Lung (tissue), 12 donors: ENCODE results near the gene TNFRSF8. TPM values are rescaled to one million over a fixed set of nuclear protein-coding genes. Genes with fewer than 3 reads are reported as not detected.

Experiments
- ATAC-seq: fragments of 200-7000 bp; cut with Tn5 transposase; one replicate; pipeline ENCODE4 v1.9.1; 2020; ENCODE audit warnings: moderate number of reproducible peaks; ENCODE audit not compliant: insufficient read depth, low FRiP score
- DNase-seq, 3 donors: peaks; one replicate each; pipeline ENCODE4 v3.0.0-alpha.2; 2013 to 2017
- H3K27ac ChIP-seq, 2 donors: one replicate each; pipeline ENCODE4 v1.5.1; 2013; ENCODE audit warnings: mild to moderate bottlenecking in 2 of 2, moderate library complexity in 2 of 2, control low read depth in 1 of 2, inconsistent platforms in 1 of 2, low read depth in 1 of 2, low read length in 1 of 2
- H3K27me3 ChIP-seq, 3 donors: one replicate each; pipeline ENCODE4 v1.5.1; 2013; ENCODE audit warnings: low read length in 2 of 3; ENCODE audit not compliant: control insufficient read depth in 3 of 3, insufficient read depth in 3 of 3
- H3K36me3 ChIP-seq, 4 donors: one replicate each; pipeline ENCODE4 v1.5.1; 2013; ENCODE audit warnings: low read length in 4 of 4, mild to moderate bottlenecking in 1 of 4, moderate library complexity in 1 of 4; ENCODE audit not compliant: control insufficient read depth in 4 of 4, insufficient read depth in 4 of 4
- H3K4me1 ChIP-seq, 5 donors: one replicate each; pipeline ENCODE4 v1.5.1; 2013; ENCODE audit warnings: low read length in 5 of 5, mild to moderate bottlenecking in 2 of 5, moderate library complexity in 1 of 5; ENCODE audit not compliant: control insufficient read depth in 5 of 5, insufficient read depth in 5 of 5
- H3K4me3 ChIP-seq: one replicate; pipeline ENCODE4 v1.5.1; 2013; ENCODE audit warnings: mild to moderate bottlenecking, control low read depth, moderate library complexity
- H3K9ac ChIP-seq, 2 donors: one replicate each; pipeline ENCODE4 v1.5.1; 2013; ENCODE audit warnings: low read length in 2 of 2, control low read depth in 1 of 2; ENCODE audit not compliant: insufficient read depth in 1 of 2
- H3K9me3 ChIP-seq, 4 donors: one replicate each; pipeline ENCODE4 v1.5.1; 2013; ENCODE audit warnings: low read length in 3 of 4, mild to moderate bottlenecking in 1 of 4, moderate library complexity in 1 of 4; ENCODE audit not compliant: control insufficient read depth in 4 of 4, insufficient read depth in 3 of 4
- WGBS, 2 donors: extraction: QIAGEN DNeasy Blood & Tissue Kit; methylation state at CpG; one replicate each; pipeline ENCODE4 v1.1.7; 2013; 5-methylcytosine and 5-hydroxymethylcytosine counted together
- polyA plus RNA-seq, 2 donors: library from polyadenylated mRNA; stranded (reverse); fragments of 200-250 nt; gene quantifications; one replicate each; pipeline ENCODE4 v1.2.1, GENCODE V29; 2013
- total RNA-seq, 2 donors: library from RNA; depleted of rRNA in 1 of 2; stranded (reverse); fragments of >200 nt in 1 of 2; gene quantifications; one replicate each; pipeline ENCODE4 v1.2.1, GENCODE V29; 2014 to 2021
- TF ChIP-seq, protein P1 (sequence below): IDR thresholded peaks from 2 replicates; pipeline ENCODE4 v1.5.1; 2012; ENCODE audit warnings: mild to moderate bottlenecking; ENCODE audit errors: control extremely low read depth, extremely low read depth
- donor health status: control.
- donor health status: control.
- donor health status: Bipolar disorder and iron deficiency.
- donor health status: healthy.
- donor health status: DM: yes; HTN: yes; CAD: no.

Gene TNFRSF8
- total and polyA plus RNA-seq, 4 donors, result 1.6 to 5.3 (median 2.1) TPM

DNA sequence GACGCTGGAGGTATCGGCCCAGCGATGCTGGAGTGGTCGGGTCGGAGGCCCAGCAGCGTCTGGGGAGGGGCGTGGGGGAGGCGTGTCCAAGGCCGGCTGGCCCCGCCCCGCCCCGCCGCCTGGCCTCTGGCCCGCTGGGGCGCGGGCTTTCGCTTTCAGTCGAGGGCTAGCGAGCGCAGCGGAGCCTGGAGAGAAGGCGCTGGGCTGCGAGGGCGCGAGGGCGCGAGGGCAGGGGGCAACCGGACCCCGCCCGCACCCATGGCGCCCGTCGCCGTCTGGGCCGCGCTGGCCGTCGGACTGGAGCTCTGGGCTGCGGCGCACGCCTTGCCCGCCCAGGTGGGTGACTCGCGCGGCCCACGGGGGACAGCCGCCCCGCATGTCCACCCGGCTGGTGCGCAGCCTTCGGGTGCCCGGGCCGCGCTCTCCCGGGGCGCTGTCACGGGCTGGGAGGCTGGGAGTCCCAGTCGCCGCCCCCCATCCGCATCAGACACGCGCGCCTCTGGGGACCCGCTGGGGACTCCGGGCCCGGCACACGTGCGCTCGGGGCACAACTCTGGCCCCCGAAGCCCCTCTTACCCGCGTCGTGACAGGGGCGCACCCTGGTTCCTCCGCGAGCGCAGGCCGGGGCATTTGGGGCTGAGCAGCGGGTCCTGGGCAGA lies 103.9 kb downstream of the TNFRSF8 start, which contains the start of gene TNFRSF1B:
Gene TNFRSF1B (plus strand): TSS at position 158 of the 659 bp plus-strand sequence. CDS start 101 bp downstream, at position 259.
- peak within 1 kb of the TSS; percentile 75 to 80 for H3K27ac ChIP-seq
- ATAC-seq, result peak; percentile 79

DNA sequence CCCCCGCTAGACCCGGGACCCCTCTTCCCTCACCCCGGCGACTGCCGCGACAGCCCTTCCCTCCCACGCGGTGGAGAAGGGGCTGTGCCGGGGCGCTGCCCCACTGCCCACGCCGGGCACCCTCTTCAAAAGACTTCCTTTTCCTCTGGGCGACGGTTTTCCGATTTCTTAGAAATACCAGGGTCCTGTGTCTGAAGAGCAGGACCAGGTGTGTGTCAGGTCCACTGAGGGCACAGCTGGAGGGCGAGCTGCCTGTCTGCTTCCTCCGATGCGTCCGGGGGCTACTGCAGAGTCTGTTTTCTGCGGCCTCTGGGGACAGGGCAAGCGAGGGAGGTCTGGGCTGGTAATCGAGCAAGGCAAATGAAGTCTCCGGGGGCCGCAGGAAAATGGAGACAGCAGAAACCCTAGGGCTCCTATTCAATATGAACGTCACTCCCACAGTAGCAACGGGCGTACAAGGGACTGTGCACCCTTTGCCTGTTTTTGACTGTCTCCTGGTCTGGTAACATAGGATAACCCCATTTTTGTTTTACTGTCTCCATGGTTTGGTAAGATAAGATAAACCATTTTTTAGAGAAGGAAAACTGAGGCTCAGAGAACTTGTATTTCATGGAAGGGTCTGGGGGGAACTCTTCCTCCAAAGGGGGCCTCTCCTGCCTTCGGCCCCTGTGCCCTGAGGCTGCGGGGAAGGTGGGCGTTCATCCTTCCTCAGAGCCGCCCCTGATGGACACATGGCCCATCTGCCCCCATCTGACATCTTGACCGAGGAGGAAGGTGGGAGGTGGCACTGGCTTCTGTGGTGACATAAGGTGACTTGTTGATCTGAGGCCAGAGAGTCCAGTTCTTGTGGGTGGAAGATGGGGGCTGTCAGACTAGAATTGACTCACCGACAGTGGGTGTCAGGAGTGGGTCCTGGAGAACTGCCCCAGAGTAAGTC lies 104.7 kb downstream of the TNFRSF8 start:
- Histone ChIP-seq H3K4me1 (peaks cover 0 to 17% (median 12%) of the 10 kb centered on the region in 5 donors), H3K9ac (peak overlapping the region in 1 of 2 donors; percentile 71), H3K27me3 (peaks cover 0 to 16% (median 0%) of the 10 kb centered on the region in 3 donors), H3K36me3 (no peaks in the 10 kb centered on the region), H3K4me3 (peak overlapping the region; percentile 60), H3K27ac (peak overlapping the region; percentile 75 to 80), H3K9me3 (no peaks in the 10 kb centered on the region)
- 16 to 18% methylated on average over 32 to 33 of the region's 33 CpGs for WGBS, 2 donors
- DNase-seq, result no peak
- TF ChIP-seq, protein P1, sequence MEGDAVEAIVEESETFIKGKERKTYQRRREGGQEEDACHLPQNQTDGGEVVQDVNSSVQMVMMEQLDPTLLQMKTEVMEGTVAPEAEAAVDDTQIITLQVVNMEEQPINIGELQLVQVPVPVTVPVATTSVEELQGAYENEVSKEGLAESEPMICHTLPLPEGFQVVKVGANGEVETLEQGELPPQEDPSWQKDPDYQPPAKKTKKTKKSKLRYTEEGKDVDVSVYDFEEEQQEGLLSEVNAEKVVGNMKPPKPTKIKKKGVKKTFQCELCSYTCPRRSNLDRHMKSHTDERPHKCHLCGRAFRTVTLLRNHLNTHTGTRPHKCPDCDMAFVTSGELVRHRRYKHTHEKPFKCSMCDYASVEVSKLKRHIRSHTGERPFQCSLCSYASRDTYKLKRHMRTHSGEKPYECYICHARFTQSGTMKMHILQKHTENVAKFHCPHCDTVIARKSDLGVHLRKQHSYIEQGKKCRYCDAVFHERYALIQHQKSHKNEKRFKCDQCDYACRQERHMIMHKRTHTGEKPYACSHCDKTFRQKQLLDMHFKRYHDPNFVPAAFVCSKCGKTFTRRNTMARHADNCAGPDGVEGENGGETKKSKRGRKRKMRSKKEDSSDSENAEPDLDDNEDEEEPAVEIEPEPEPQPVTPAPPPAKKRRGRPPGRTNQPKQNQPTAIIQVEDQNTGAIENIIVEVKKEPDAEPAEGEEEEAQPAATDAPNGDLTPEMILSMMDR, result no peak
- ATAC-seq, result peak; percentile 2

More for the DNA sequence above, 103.9 kb downstream of the TNFRSF8 start, which contains the start of gene TNFRSF1B:
- Histone ChIP-seq H3K9me3 (no peaks in the 10 kb centered on the region), H3K27me3 (peaks cover 0 to 16% (median 0%) of the 10 kb centered on the region in 3 donors), H3K36me3 (no peaks in the 10 kb centered on the region), H3K9ac (peak within 1 kb of the TSS in 1 of 2 donors; percentile 71), H3K4me3 (peak within 1 kb of the TSS; percentile 60), H3K4me1 (peaks cover 3 to 23% (median 12%) of the 10 kb centered on the region in 5 donors)
- TF ChIP-seq, protein P1, result no peak
- 0 to 1% methylated on average over 43 to 79 of the region's 79 CpGs for whole genome bisulfite sequencing, 2 donors
- DNase-seq, result peak; percentile 61 to 74 (median 64)

DNA sequence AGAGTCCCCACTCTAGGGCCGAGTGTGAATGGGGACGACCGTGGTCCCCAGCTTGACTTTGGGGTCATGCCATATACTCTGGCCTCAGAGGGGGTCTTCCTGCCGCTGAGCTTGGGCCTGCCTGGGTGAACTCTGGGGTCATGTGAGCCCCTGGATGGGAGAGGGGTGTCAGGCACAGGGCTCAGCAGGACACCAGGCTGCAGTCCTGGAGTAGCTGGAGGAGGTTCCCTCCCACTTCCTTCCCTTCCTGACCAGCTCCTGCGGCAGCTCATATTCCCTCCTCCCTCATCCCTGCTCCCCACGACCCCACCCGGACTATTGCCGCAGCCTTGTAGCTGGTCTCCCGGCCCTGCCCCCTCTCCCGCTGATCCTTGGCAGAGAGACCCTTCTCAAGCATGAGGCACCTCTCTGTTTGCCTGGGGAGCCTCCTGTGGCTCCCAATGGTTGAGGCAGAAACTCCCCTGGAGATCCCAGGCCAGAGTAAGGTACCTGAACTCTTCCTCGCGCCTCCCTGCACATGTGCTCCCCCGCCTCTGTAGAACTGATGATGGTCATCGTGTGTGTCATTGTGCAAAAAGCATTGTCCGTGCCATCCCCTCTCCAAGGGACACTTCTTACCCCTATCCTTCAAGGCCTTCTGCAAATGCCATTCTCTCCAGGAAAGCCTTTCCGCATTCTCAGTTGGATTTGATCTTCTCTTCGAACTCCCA lies 105.5 kb downstream of the TNFRSF8 start:
- H3K4me1 ChIP-seq, result peaks cover 0 to 20% (median 12%) of the 10 kb centered on the region in 5 donors
- ATAC-seq (no peak), DNase-seq (peak in 1 of 3 donors; percentile 70)
- peak overlapping the region; percentile 60 for H3K4me3 ChIP-seq
- no peaks in the 10 kb centered on the region for H3K36me3 ChIP-seq
- H3K27ac ChIP-seq, result peak overlapping the region; percentile 75 to 80
- TF ChIP-seq, protein P1, result no peak
- no peaks in the 10 kb centered on the region for H3K9me3 ChIP-seq
- H3K27me3 ChIP-seq, result peaks cover 0 to 16% (median 0%) of the 10 kb centered on the region in 3 donors
- H3K9ac ChIP-seq, result no peak overlapping the region
- whole genome bisulfite sequencing, 2 donors, result 48 to 53% methylated on average over 16 to 17 of the region's 17 CpGs
